ENCODE results near the gene OR10W1.

The OR10W1 gene, protein sequence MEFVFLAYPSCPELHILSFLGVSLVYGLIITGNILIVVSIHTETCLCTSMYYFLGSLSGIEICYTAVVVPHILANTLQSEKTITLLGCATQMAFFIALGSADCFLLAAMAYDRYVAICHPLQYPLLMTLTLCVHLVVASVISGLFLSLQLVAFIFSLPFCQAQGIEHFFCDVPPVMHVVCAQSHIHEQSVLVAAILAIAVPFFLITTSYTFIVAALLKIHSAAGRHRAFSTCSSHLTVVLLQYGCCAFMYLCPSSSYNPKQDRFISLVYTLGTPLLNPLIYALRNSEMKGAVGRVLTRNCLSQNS

GRCh38 chr11:58268142-58268541 lies at the start of gene OR10W1:
Gene OR10W1, minus strand, starts transcription at chr11:58268260. Its CDS starts 402 bp downstream, at chr11:58267858.
- no peak for DNase-seq

DNA sequence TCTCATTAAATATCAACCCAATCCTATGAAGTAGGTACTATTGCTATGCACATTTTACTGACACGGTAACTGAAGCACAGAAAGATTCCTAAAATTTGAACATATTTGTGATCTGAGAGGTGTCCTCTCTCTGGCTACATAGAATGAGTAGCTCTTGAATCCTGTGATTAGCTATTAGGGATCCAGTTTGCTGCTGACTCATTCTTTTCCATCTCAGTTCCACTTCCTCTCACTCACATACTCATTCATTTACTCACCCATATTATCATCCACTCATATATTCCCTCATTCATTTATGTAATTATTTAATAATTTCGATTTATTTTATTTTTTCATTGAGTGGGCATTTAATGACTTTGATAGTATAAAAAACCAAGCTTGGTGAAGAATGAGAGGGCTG lies 48.1 kb upstream of the OR10W1 start:
- no peak for DNase-seq

DNA sequence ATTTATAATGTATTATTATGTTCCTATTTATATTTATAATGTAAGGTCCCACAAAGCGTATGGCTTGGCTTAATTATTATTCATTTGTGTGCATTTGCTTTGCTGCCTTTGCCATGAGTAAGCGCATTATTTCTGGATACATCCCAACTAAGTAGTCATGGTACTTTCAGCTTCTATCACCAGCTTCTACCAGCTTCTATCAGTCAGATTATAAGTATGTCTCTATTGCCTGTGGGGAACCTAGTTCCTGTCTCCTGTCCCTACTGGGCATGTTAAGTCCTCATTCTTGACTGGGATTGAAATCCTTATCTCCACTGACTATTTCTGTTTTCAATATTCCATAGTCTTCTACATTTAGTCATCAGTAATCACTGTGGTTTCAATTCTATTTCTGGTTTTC lies 33.5 kb upstream of the OR10W1 start:
- no peak for DNase-seq

- no peak for DNase-seq
Observed at GRCh38 chr11:58292017-58292416, 24.0 kb upstream of the OR10W1 start.

DNA sequence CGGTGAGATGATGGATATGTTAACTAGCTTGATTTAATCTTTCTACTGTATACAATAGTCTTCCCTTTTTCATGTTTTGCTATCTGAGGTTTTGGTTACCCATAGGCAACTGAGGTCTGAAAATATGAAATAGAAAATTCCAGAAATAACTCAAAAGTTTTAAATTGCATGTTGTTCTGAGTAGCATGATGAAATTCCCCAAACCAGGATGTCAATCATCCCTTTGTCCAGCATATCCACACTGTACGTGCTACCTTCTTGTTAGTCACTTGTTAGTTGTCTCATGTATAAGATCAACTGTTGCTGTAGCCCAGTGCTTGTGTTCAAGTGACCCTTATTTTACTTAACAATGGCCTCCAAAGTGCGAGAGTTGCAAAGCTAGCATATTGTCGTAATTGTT lies 21.2 kb upstream of the OR10W1 start:
- DNase-seq, result no peak

DNA sequence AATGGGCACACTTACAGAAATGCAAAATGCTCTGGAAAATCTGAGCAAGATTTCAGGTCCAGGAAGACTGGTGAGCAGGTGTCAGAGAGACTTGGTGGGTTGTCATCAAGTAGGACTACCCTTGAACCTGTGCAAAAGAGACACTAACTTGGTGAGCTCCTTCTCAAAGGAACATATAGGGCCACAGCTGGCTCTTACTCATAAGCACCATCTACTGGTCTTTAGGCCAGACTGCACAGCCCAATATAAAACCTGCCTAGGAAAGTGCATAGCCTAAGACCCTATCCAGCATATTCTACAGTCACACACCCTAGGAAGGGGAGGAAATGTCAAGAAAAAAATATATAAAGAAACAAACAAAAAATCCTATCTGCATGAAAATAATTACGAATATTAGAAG lies 18.2 kb upstream of the OR10W1 start:
- no peak for DNase-seq

DNA sequence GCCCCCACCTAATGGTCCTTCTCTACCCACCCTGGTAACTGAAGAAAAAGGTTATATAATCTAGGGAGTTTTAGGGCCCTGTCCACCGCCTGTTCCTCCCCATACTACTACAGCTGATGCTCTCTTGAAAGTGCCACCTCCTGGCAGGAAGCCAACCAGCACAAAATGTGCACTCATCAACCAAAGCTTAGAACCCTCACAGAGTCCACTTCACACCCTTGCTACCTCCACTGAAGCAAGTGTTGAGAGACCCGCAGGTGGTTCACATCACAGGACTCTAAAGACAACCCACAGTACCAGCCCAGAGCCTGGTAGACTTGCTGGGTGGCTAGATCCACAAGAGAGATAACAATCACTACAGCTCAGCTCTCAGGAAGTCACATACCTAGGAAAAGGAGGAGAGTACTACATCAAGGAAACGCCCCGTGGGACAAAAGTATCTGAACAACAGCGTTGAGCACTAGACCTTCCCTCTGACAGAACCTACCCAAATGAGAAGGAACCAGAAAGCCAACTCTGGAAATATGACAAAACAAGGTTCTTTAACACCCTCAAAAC lies 17.5 kb upstream of the OR10W1 start:
- no peak for DNase-seq

DNA sequence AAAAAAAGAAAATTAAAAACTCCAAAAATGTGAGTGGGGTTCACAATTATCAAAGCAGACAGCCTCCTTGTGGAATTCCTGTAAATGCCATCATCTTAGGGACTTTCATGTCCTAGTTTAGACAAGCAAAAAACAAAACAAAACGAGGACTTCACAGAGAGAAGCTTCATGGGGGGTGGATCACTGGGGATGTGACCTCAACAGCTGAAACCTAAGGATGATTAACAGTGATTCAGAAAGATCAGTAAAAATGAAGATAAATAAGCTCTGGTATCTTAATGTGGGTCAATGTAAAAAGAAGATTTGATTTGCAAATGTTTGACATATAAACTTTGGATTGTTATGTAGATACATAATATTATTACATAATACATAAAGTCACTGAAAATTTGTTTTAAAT lies 8.1 kb upstream of the OR10W1 start:
- no peak for DNase-seq

- no peak for DNase-seq
Observed at GRCh38 chr11:58275002-58275401, 6.9 kb upstream of the OR10W1 start.

GRCh38 chr11:58259983-58260382 lies 8.1 kb downstream of the OR10W1 start:
- DNase-seq, result no peak

GRCh38 chr11:58254936-58255335 lies 13.1 kb downstream of the OR10W1 start:
- no peak for DNase-seq

DNA sequence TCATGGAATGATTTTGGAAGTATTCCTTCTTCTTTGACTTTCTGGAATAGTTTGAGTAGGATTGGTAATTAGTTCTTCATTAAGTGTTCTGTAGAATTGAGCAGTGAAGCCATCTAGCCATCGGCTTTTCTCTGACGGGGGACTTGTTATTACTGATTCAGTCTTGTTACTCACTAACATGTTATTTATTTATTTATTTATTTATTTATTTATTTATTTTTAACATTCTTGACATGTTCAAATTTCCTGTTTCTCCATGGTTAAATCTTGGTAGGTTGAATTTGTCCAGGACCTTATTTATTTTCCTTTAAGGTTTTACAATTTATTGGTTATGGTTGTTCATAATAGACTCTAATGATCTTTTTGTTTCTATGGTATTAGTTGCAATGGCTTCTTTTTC lies 24.1 kb downstream of the OR10W1 start:
- no peak for DNase-seq

GRCh38 chr11:58227956-58228615 lies 40.0 kb downstream of the OR10W1 start:
- DNase-seq, result no peak

- DNase-seq, result no peak
Observed at GRCh38 chr11:58222721-58223120, 45.3 kb downstream of the OR10W1 start.

Measured in stimulated activated naive CD4-positive, alpha-beta T cell (primary cell).